ENCODE measurements around the gene TUT1. TPM values are rescaled to one million over a fixed set of nuclear protein-coding genes. Genes with fewer than 3 reads are reported as not detected.
"Not testable (repeated sequence)": the region's sequence is repeated elsewhere in the genome, so short reads cannot be mapped to it uniquely, and the experiment has no call there.

TUT1 gene
- total and polyA plus RNA-seq, 2 donors from 2014 or later = 18.7 to 29.5 TPM

- Histone ChIP-seq H3K4me3 (ENCODE audit: low read length in 3 of 3) (peak overlapping the region in 2 of 3 donors; percentile 55 to 92), H3K27me3 (ENCODE audit: control insufficient read depth, insufficient read depth, low read length) (no peaks in the 10 kb centered on the region), H3K4me1 (ENCODE audit: control insufficient read depth in 2 of 3, insufficient read depth in 2 of 3, low read depth in 1 of 3, low read length in 3 of 3) (peaks cover 5 to 14% (median 7%) of the 10 kb centered on the region in 3 donors), H3K27ac (ENCODE audit: low read depth in 2 of 2, low read length in 2 of 2) (peak overlapping the region; percentile 85 to 97), H3K9ac (ENCODE audit: low read length in 3 of 3) (peak overlapping the region in 2 of 3 donors; percentile 60 to 67), H3K36me3 (ENCODE audit: control insufficient read depth in 2 of 3, insufficient read depth in 3 of 3, low read length in 3 of 3) (peaks cover 9 to 25% (median 21%) of the 10 kb centered on the region in 3 donors), H3K9me3 (ENCODE audit: control insufficient read depth in 2 of 3, insufficient read depth in 1 of 3, low read length in 3 of 3) (no peaks in the 10 kb centered on the region)
- DNase-seq (no peak), FAIRE-seq (no peak)
- TF ChIP-seq, protein P1, sequence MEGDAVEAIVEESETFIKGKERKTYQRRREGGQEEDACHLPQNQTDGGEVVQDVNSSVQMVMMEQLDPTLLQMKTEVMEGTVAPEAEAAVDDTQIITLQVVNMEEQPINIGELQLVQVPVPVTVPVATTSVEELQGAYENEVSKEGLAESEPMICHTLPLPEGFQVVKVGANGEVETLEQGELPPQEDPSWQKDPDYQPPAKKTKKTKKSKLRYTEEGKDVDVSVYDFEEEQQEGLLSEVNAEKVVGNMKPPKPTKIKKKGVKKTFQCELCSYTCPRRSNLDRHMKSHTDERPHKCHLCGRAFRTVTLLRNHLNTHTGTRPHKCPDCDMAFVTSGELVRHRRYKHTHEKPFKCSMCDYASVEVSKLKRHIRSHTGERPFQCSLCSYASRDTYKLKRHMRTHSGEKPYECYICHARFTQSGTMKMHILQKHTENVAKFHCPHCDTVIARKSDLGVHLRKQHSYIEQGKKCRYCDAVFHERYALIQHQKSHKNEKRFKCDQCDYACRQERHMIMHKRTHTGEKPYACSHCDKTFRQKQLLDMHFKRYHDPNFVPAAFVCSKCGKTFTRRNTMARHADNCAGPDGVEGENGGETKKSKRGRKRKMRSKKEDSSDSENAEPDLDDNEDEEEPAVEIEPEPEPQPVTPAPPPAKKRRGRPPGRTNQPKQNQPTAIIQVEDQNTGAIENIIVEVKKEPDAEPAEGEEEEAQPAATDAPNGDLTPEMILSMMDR (IDR thresholded peaks at IDR 0.05; ENCODE audit: borderline replicate concordance, extremely low read depth, insufficient read depth) = no peak
- intact Hi-C loops (cut with DNase I) = no loop called here
These were observed 31.3 kb upstream of the TUT1 start for GRCh38 chr11:62622476-62623089.

DNA sequence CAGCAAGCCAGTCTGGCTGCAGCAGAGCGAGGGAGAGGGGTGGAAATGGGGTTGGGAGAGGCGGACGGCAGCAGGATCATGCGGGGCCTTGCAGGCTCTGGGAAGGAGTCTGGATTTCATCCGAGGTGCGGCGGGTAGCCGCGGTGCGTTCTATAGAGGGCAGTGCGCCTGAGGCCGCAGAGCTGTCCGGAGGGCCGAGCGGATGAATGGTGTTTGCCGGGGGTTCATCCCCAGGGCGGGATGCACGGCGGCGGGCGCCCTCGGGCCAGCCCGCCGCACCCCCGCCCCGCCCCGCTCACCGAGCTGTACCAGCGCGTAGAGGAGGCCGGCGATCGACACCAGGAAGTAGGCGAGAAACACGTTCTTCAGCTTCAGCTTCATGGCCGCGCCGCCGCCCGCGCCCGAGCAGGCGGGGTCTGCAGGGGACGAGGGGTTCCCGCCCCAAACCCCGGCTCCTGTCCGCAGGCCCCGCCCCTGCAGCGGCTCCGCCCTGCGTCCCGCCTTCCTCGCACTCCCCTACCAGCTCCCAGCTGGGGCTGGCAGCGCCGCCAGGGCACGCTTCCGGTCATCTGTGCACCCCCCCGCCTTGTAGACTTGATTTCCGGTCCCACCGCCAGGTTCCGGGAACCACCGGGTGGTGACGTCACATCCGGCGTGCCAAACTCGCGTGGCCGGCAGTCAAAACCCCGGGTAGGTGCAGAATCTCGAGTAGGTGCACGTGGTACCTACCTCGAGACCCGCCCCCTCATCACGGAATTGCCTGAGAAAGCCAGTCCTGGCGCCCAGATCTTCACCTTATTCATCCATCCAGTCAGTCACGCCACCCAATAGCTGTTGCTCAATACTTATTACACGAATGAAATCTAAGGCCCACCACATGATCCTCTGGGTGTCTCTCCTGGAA lies 30.5 kb upstream of the TUT1 start, which contains the start of gene B3GAT3:
Gene B3GAT3 (minus strand): TSS at position 420 of the 904 bp plus-strand sequence. CDS start 39 bp downstream, at position 381.
- TF ChIP-seq, protein P1 (IDR thresholded peaks at IDR 0.05; ENCODE audit: borderline replicate concordance, extremely low read depth, insufficient read depth) = peak; percentile 14
- Histone ChIP-seq H3K9me3 (ENCODE audit: control insufficient read depth in 2 of 3, insufficient read depth in 1 of 3, low read length in 3 of 3) (no peaks in the 10 kb centered on the region), H3K36me3 (ENCODE audit: control insufficient read depth in 2 of 3, insufficient read depth in 3 of 3, low read length in 3 of 3) (peaks cover 6 to 21% (median 18%) of the 10 kb centered on the region in 3 donors), H3K9ac (ENCODE audit: low read length in 3 of 3) (peak within 1 kb of the TSS; percentile 60 to 84 (median 78)), H3K27me3 (ENCODE audit: control insufficient read depth, insufficient read depth, low read length) (no peaks in the 10 kb centered on the region), H3K4me3 (ENCODE audit: low read length in 3 of 3) (peak within 1 kb of the TSS; percentile 71 to 92 (median 85)), H3K27ac (ENCODE audit: low read depth in 2 of 2, low read length in 2 of 2) (peak within 1 kb of the TSS; percentile 85 to 97), H3K4me1 (ENCODE audit: control insufficient read depth in 2 of 3, insufficient read depth in 2 of 3, low read depth in 1 of 3, low read length in 3 of 3) (peaks cover 5 to 14% (median 7%) of the 10 kb centered on the region in 3 donors)
- peak; percentile 98 to 100 (median 99) for DNase-seq
- intact Hi-C loops (cut with DNase I) = no loop called here
- peak; percentile 6 for FAIRE-seq

DNA sequence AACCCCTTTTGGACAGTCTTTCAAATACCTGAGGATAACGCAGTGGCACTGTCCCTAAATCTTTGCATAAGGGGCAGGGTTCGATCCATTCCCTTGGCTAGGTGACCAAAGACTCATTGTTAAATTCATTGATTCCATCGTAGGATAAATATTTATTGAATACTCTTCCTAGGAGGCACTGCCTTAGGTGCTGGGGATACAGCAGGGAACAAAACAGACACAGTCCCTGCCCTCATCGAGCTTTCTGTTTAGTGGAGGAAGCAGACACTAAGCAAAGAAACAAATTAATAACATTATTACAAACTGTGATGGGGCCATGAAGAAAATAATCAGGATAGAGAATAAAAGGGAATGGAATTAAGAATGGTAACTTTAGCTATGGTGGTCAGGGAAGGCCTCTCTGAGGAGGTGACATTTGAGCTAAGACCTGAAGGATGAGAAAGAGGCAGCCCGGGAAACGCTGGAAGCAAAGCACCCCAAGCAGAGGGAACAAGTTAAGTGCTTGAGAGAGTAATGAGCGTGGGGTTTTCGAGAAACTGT lies 29.8 kb upstream of the TUT1 start:
- H3K9me3 ChIP-seq (ENCODE audit: control insufficient read depth in 2 of 3, insufficient read depth in 1 of 3, low read length in 3 of 3) = no peaks in the 10 kb centered on the region
- H3K4me1 ChIP-seq (ENCODE audit: control insufficient read depth in 2 of 3, insufficient read depth in 2 of 3, low read depth in 1 of 3, low read length in 3 of 3) = peaks cover 5 to 14% (median 7%) of the 10 kb centered on the region in 3 donors
- TF ChIP-seq, protein P1 (IDR thresholded peaks at IDR 0.05; ENCODE audit: borderline replicate concordance, extremely low read depth, insufficient read depth) = no peak
- peak overlapping the region; percentile 85 to 97 for H3K27ac ChIP-seq (ENCODE audit: low read depth in 2 of 2, low read length in 2 of 2)
- peak overlapping the region; percentile 13 to 84 (median 78) for H3K9ac ChIP-seq (ENCODE audit: low read length in 3 of 3)
- intact Hi-C loops (cut with DNase I) = no loop called here
- FAIRE-seq = no peak
- H3K36me3 ChIP-seq (ENCODE audit: control insufficient read depth in 2 of 3, insufficient read depth in 3 of 3, low read length in 3 of 3) = peaks cover 0 to 18% (median 11%) of the 10 kb centered on the region in 3 donors
- no peak for DNase-seq
- peak overlapping the region; percentile 71 to 92 (median 85) for H3K4me3 ChIP-seq (ENCODE audit: low read length in 3 of 3)
- H3K27me3 ChIP-seq (ENCODE audit: control insufficient read depth, insufficient read depth, low read length) = no peaks in the 10 kb centered on the region

GRCh38 chr11:62616957-62617356 lies 25.6 kb upstream of the TUT1 start:
- FAIRE-seq; H3K4me3 ChIP-seq (ENCODE audit: low read length in 3 of 3); H3K36me3 ChIP-seq (ENCODE audit: control insufficient read depth in 2 of 3, insufficient read depth in 3 of 3, low read length in 3 of 3); DNase-seq; H3K9ac ChIP-seq (ENCODE audit: low read length in 3 of 3); H3K27ac ChIP-seq (ENCODE audit: low read depth in 2 of 2, low read length in 2 of 2); H3K27me3 ChIP-seq (ENCODE audit: control insufficient read depth, insufficient read depth, low read length); H3K9me3 ChIP-seq (ENCODE audit: control insufficient read depth in 2 of 3, insufficient read depth in 1 of 3, low read length in 3 of 3); intact Hi-C loops (cut with DNase I): not testable (repeated sequence)
- H3K4me1 ChIP-seq (ENCODE audit: control insufficient read depth in 2 of 3, insufficient read depth in 2 of 3, low read depth in 1 of 3, low read length in 3 of 3) = peaks cover 5 to 18% (median 10%) of the 10 kb centered on the region in 3 donors
